Common myeloid progenitor, CD34-positive (primary cell): Measurements from ENCODE around the gene CEBPA.
"Not testable (repeated sequence)": the region's sequence is repeated elsewhere in the genome, so short reads cannot be mapped to it uniquely, and the experiment has no call there.

ENCODE experiments used
- CTCF ChIA-PET: fragments of 350-600 bp; sonication (Branson Sonifier 250); formaldehyde crosslinking; loops from one replicate; lab custom pipeline; 2021; ENCODE audit warnings: antibody characterized with exemption; lab: Charles Lee
- POLR2A ChIA-PET: fragments of 350-600 bp; sonication (Branson Sonifier 250); formaldehyde crosslinking; loops from one replicate; lab custom pipeline; 2021; ENCODE audit warnings: antibody characterized with exemption; lab: Charles Lee
- DNase-seq, 3 donors: peaks; one replicate each; pipeline versions ENCODE4 v3.0.0 to v3.0.0-alpha.2; 2013
- H3K27ac ChIP-seq, 2 experiments: 1 replicate in 1 of 2; 2 replicates in 1 of 2; pipeline ENCODE4 v1.7.0; 2013; ENCODE audit warnings: inconsistent platforms in 2 of 2, low read length in 2 of 2, mild to moderate bottlenecking in 2 of 2, low read depth in 1 of 2, moderate library complexity in 1 of 2; ENCODE audit not compliant: severe bottlenecking in 2 of 2, insufficient read depth in 1 of 2, poor library complexity in 1 of 2
- H3K27me3 ChIP-seq, 5 experiments: replicated peaks in 2 of 5; 1 replicate in 3 of 5; 2 replicates in 2 of 5; pipeline versions ENCODE4 v1.6.1 to v1.7.0; 2013; ENCODE audit warnings: low read length in 4 of 5, mild to moderate bottlenecking in 2 of 5, moderate library complexity in 2 of 5, inconsistent platforms in 1 of 5; ENCODE audit not compliant: insufficient read depth in 5 of 5, control insufficient read depth in 4 of 5
- H3K36me3 ChIP-seq, 4 experiments: 1 replicate in 2 of 4; 2 replicates in 2 of 4; pipeline versions ENCODE4 v1.6.1 to v1.7.0; 2013; ENCODE audit warnings: low read length in 3 of 4, control low read depth in 1 of 4, mild to moderate bottlenecking in 1 of 4; ENCODE audit not compliant: control insufficient read depth in 4 of 4, insufficient read depth in 4 of 4
- H3K4me1 ChIP-seq, 4 experiments: 1 replicate in 3 of 4; 2 replicates in 1 of 4; pipeline versions ENCODE4 v1.6.1 to v1.7.1; 2013; ENCODE audit warnings: low read length in 3 of 4, mild to moderate bottlenecking in 3 of 4, control low read depth in 1 of 4, inconsistent platforms in 1 of 4, moderate library complexity in 1 of 4; ENCODE audit not compliant: control insufficient read depth in 4 of 4, insufficient read depth in 4 of 4; ENCODE audit errors: control extremely low read depth in 1 of 4
- H3K4me3 ChIP-seq, 7 experiments: 1 replicate in 4 of 7; 2 replicates in 3 of 7; pipeline versions ENCODE4 v1.5.1 to v1.7.0; 2013; ENCODE audit warnings: mild to moderate bottlenecking in 7 of 7, low read length in 6 of 7, moderate library complexity in 6 of 7, inconsistent platforms in 2 of 7, low read depth in 2 of 7, control low read depth in 1 of 7; ENCODE audit not compliant: insufficient read depth in 4 of 7, control insufficient read depth in 1 of 7; ENCODE audit errors: extremely low read depth in 1 of 7
- H3K9me3 ChIP-seq, 5 experiments: 1 replicate in 4 of 5; 2 replicates in 1 of 5; pipeline versions ENCODE4 v1.6.1 to v1.7.1; 2013; ENCODE audit warnings: low read length in 4 of 5, mild to moderate bottlenecking in 2 of 5, inconsistent platforms in 1 of 5, low read depth in 1 of 5, moderate library complexity in 1 of 5; ENCODE audit not compliant: control insufficient read depth in 4 of 5, insufficient read depth in 2 of 5; ENCODE audit errors: control extremely low read depth in 1 of 5
- WGBS: methylation state at CpG from one replicate; pipeline ENCODE4 v1.1.5; 2013; ENCODE audit not compliant: insufficient coverage; 5-methylcytosine and 5-hydroxymethylcytosine counted together

Gene CEBPA

DNA sequence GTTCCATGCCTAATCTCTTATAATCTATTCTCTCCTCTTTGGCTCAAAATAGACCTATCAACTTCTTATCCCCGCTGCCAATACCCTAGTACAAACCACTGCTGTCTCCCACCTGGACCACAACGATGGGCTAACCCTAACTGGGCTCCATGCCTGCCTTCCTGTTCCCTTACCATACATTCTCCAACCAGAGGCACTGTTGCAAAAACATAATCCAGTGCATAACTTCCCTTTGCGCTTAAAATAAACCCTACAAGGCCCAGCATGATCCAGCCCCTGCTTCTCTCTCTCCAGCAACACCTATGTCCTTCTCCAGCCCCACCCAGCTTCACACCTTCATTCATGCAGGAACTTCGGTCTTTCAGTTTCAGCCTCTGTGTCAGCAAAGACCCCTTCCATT is 27.4 kb upstream of the CEBPA start:
- H3K27ac ChIP-seq: no peak overlapping the region
- ChIA-PET CTCF (no interaction called here), POLR2A (no interaction called here)
- H3K27me3 ChIP-seq: no peaks in the 10 kb centered on the region
- peaks cover 0 to 33% (median 4%) of the 10 kb centered on the region in 4 experiments for H3K4me1 ChIP-seq
- 61% methylated on average over 3 of the region's 4 CpGs for WGBS
- no peak overlapping the region for H3K4me3 ChIP-seq
- no peak for DNase-seq
- no peaks in the 10 kb centered on the region for H3K36me3 ChIP-seq
- H3K9me3 ChIP-seq: peaks cover 0 to 4% (median 0%) of the 10 kb centered on the region in 5 experiments

DNA sequence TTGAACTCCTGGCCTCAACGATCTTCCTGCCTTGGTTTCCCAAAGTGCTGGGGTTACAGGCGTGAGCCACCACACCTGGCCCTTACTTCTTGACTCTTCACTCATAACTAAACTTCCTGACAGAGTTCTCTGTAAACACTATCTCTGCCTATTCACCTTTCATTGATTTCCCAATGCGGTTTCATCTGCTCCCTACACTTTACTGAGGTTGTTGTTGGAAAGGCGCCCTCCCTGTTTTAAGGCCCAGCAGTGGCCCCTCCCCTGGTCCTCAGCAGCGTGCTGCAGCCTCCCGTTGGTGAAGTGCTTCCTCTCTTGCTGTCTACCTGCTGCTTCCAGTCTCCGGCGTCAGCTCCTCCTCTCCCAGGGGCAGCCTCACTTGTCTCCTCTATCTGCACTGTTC is 26.7 kb upstream of the CEBPA start:
- H3K9me3 ChIP-seq: peaks cover 0 to 4% (median 0%) of the 10 kb centered on the region in 5 experiments
- ChIA-PET CTCF (interaction anchor here (1.1 kb wide), 1 partner anchor 16 kb away, joined by 3 read pairs; no protein-coding TSS in a partner anchor), POLR2A (no interaction called here)
- 90% methylated on average over 8 of the region's 8 CpGs for WGBS
- no peak overlapping the region for H3K27ac ChIP-seq
- no peaks in the 10 kb centered on the region for H3K27me3 ChIP-seq
- no peak for DNase-seq
- no peak overlapping the region for H3K4me3 ChIP-seq
- H3K4me1 ChIP-seq: peaks cover 0 to 33% (median 4%) of the 10 kb centered on the region in 4 experiments
- no peaks in the 10 kb centered on the region for H3K36me3 ChIP-seq

DNA sequence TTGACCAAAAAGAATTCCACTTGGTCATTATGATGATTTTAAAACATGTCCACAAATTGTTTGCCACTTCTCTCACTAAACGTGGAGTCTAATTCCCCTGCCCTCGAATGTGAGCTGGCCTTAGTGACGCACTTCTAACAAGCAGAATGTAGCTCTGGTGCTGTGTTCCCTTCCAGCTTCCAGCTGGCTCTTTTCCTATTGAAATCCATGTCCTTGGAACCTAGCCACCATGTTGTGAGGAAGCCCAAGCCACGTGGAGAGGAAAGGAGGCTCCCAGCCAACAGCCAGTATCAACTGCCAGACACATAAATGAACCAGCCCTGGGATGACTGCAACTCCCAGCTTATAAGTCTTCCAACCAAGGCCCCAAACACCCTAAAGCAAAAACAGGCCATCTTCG is 23.6 kb upstream of the CEBPA start:
- ChIA-PET POLR2A (no interaction called here), CTCF (interaction anchor here (1.9 kb wide), 1 partner anchor 84 kb away, joined by 4 read pairs; no protein-coding TSS in a partner anchor)
- no peaks in the 10 kb centered on the region for H3K27me3 ChIP-seq
- 100% methylated on average over 4 of the region's 5 CpGs for WGBS
- H3K4me3 ChIP-seq: no peak overlapping the region
- H3K4me1 ChIP-seq: peaks cover 0 to 20% (median 0%) of the 10 kb centered on the region in 4 experiments
- DNase-seq: no peak
- H3K36me3 ChIP-seq: no peaks in the 10 kb centered on the region
- H3K9me3 ChIP-seq: peaks cover 0 to 7% (median 1%) of the 10 kb centered on the region in 5 experiments
- no peak overlapping the region for H3K27ac ChIP-seq

DNA sequence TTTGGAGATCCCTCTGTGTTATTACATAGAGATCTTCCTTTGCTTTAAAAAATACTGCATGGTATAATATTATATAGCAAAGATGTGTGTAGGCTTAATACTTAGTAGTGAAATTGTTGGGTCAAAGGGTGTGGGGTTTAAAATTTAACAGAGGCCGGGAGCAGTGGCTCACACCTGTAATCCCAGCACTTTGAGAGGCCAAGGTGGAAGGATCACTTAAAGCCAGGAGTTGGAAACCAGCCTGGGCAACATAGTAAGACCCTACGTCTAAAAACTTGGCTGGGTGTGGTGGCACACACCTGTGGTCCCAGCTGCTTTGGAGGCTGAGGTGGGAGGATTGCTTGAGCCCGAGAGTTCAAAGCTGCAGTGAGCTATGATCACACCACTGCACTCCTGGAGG is 22.3 kb upstream of the CEBPA start:
- no peak for DNase-seq
- ChIA-PET POLR2A (no interaction called here), CTCF (interaction anchor here (1.2 kb wide), 1 partner anchor 9 kb away, joined by 3 read pairs; no protein-coding TSS in a partner anchor)
- Histone ChIP-seq H3K27me3 (no peaks in the 10 kb centered on the region), H3K36me3 (no peaks in the 10 kb centered on the region), H3K4me3 (no peak overlapping the region), H3K9me3 (peaks cover 0 to 16% (median 1%) of the 10 kb centered on the region in 5 experiments), H3K4me1 (peaks cover 0 to 8% (median 0%) of the 10 kb centered on the region in 4 experiments), H3K27ac (no peak overlapping the region)
- 100% methylated on average over 1 of the region's 3 CpGs for WGBS

DNA sequence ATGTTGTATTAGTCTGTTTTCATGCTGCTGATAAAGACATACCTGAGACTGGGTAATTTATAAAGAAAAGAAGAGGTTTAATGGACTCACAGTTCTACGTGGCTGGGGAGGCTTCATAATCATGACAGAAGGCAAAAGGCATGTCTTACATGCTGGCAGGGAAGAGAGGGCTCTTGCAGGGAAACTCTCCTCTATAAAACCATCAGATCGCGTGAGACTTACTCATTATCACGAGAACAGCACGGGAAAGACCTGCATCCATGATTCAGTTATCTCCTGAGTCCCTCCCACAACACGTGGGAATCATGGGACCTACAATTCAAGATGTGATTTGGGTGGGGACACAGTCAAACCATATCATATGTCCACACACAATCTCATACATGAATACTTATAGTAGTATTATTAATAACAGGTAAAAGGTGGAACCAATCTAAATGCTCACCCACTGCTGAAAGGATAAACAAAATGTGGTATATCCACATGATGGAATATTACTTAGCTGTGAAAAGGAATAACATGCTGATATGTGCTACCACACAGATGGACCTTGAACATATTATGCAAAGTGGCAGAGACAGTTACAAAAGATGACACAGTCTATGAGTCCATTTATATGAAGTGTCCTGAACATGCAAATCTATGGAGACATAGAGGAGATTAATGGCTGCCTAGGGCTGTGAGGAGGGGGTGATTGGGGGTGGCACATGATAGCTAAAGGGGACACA is 20.9 kb upstream of the CEBPA start:
- Histone ChIP-seq H3K27ac (no peak overlapping the region), H3K9me3 (peaks cover 0 to 16% (median 1%) of the 10 kb centered on the region in 5 experiments), H3K36me3 (no peaks in the 10 kb centered on the region), H3K4me3 (no peak overlapping the region), H3K4me1 (no peaks in the 10 kb centered on the region), H3K27me3 (no peaks in the 10 kb centered on the region)
- ChIA-PET POLR2A (no interaction called here), CTCF (no interaction called here)
- 100% methylated on average over 1 of the region's 6 CpGs for WGBS
- DNase-seq: no peak

DNA sequence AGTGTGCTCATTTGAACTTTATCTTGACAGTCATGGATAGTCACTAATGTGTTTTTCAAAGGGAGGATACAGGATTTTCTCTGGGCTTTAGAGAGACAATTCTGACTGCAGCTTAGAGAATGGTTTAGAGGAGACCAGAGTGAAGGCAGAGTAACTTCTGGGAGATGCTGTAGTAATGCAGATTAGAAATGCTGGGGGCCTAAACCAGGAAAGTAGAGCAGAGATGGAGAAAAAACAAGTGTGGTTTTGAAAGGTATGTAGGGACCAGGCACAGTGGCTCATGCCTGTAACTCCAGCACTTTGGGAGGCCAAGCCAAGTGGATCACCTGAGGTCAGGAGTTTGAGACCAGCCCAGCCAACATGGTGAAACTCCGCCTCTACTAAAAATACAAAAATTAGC is 18.3 kb upstream of the CEBPA start:
- Histone ChIP-seq H3K9me3 (peaks cover 0 to 16% (median 0%) of the 10 kb centered on the region in 5 experiments), H3K4me3 (no peak overlapping the region), H3K27ac (no peak overlapping the region), H3K36me3 (no peaks in the 10 kb centered on the region), H3K27me3 (no peaks in the 10 kb centered on the region), H3K4me1 (no peaks in the 10 kb centered on the region)
- WGBS: 100% methylated on average over 1 of the region's 1 CpG
- POLR2A ChIA-PET: no interaction called here
- CTCF ChIA-PET: no interaction called here
- no peak for DNase-seq

DNA sequence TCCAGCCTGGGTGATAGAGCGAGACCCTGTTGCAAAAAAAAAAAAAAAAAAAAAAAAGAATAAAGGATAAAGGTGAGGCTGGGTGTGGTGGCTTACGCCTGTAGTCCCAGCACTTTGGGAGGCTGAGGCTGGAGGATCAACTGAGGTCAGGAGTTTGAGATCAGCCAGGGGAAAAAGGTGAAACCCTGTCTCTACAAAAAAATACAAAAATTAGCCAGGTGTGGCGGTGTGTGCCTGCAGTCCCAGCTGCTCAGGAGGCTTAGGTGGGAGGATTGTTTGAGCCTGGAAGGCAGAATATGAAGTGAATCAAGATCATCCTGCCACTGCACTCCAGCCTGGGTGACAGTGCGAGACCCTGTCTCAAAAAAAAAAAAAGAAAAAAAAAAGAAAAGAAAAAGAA is 15.7 kb upstream of the CEBPA start:
- H3K4me1 ChIP-seq, H3K27me3 ChIP-seq, POLR2A ChIA-PET, H3K36me3 ChIP-seq, CTCF ChIA-PET, H3K27ac ChIP-seq, H3K4me3 ChIP-seq, DNase-seq: not testable (repeated sequence)
- H3K9me3 ChIP-seq: peaks cover 0 to 16% (median 0%) of the 10 kb centered on the region in 5 experiments
- 100% methylated on average over 2 of the region's 4 CpGs for WGBS
